Measurements from ENCODE around the gene EXOG. TPM values are rescaled to one million over a fixed set of nuclear protein-coding genes. Genes with fewer than 3 reads are reported as not detected.

The EXOG gene
- total RNA-seq, 4 donors from 2014 or later, result 1.4 to 3.9 (median 2.3) TPM

DNA sequence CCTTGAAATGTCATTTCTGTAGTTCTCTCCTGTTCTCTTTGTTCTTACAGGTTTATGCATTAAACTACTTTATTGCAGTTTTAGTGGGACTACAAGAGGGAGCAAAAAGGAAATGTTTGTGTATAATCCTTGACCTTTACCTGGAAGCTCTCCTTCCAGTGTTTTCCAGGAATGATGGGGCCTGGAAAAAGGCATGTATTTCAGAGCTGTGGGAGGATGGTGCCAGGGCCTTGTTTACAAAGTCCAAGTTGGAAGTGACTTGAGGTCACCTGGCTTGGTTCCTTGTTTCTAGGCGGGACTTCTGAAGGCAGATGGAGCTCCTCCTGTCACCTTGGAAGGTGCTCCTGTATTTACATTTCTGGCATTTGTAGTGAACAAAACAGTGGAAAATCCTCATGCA lies 27.4 kb upstream of the EXOG start:
- Histone ChIP-seq H3K27ac (no peak overlapping the region), H3K36me3 (no peaks in the 10 kb centered on the region), H3K4me1 (no peaks in the 10 kb centered on the region), H3K27me3 (no peaks in the 10 kb centered on the region), H3K9me3 (peaks cover 5% of the 10 kb centered on the region), H3K4me3 (no peak overlapping the region)
- WGBS, result 67% methylated on average over 1 of the region's 1 CpG
- TF ChIP-seq POLR2AphosphoS5 (IDR thresholded peaks at IDR 0.05) (no peak), POLR2A (IDR thresholded peaks at IDR 0.05) (no peak), EP300 (IDR thresholded peaks at IDR 0.05) (no peak)
- TF ChIP-seq, protein P1, sequence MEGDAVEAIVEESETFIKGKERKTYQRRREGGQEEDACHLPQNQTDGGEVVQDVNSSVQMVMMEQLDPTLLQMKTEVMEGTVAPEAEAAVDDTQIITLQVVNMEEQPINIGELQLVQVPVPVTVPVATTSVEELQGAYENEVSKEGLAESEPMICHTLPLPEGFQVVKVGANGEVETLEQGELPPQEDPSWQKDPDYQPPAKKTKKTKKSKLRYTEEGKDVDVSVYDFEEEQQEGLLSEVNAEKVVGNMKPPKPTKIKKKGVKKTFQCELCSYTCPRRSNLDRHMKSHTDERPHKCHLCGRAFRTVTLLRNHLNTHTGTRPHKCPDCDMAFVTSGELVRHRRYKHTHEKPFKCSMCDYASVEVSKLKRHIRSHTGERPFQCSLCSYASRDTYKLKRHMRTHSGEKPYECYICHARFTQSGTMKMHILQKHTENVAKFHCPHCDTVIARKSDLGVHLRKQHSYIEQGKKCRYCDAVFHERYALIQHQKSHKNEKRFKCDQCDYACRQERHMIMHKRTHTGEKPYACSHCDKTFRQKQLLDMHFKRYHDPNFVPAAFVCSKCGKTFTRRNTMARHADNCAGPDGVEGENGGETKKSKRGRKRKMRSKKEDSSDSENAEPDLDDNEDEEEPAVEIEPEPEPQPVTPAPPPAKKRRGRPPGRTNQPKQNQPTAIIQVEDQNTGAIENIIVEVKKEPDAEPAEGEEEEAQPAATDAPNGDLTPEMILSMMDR (IDR thresholded peaks at IDR 0.05), result no peak
- no peak for DNase-seq (ENCODE audit: low spot score in 2 of 2)

GRCh38 chr3:38469852-38470251 lies 26.3 kb upstream of the EXOG start:
- no peak overlapping the region for H3K4me3 ChIP-seq
- H3K27ac ChIP-seq, result no peak overlapping the region
- no peaks in the 10 kb centered on the region for H3K27me3 ChIP-seq
- peaks cover 5% of the 10 kb centered on the region for H3K9me3 ChIP-seq
- no peaks in the 10 kb centered on the region for H3K4me1 ChIP-seq
- 98% methylated on average over 1 of the region's 1 CpG for WGBS
- no peak for DNase-seq (ENCODE audit: low spot score in 2 of 2)
- TF ChIP-seq EP300 (IDR thresholded peaks at IDR 0.05) (no peak), POLR2AphosphoS5 (IDR thresholded peaks at IDR 0.05) (no peak), POLR2A (IDR thresholded peaks at IDR 0.05) (no peak)
- TF ChIP-seq, protein P1 (IDR thresholded peaks at IDR 0.05), result no peak
- H3K36me3 ChIP-seq, result no peaks in the 10 kb centered on the region

GRCh38 chr3:38471260-38471857 lies 24.8 kb upstream of the EXOG start:
- Histone ChIP-seq H3K9me3 (peaks cover 5% of the 10 kb centered on the region), H3K27me3 (no peaks in the 10 kb centered on the region), H3K27ac (no peak overlapping the region), H3K36me3 (no peaks in the 10 kb centered on the region), H3K4me1 (no peaks in the 10 kb centered on the region), H3K4me3 (no peak overlapping the region)
- TF ChIP-seq POLR2AphosphoS5 (IDR thresholded peaks at IDR 0.05) (no peak), POLR2A (IDR thresholded peaks at IDR 0.05) (no peak), EP300 (IDR thresholded peaks at IDR 0.05) (no peak)
- TF ChIP-seq, protein P1 (IDR thresholded peaks at IDR 0.05), result no peak
- 89% methylated on average over 3 of the region's 3 CpGs for WGBS
- DNase-seq (ENCODE audit: low spot score in 2 of 2), result no peak

DNA sequence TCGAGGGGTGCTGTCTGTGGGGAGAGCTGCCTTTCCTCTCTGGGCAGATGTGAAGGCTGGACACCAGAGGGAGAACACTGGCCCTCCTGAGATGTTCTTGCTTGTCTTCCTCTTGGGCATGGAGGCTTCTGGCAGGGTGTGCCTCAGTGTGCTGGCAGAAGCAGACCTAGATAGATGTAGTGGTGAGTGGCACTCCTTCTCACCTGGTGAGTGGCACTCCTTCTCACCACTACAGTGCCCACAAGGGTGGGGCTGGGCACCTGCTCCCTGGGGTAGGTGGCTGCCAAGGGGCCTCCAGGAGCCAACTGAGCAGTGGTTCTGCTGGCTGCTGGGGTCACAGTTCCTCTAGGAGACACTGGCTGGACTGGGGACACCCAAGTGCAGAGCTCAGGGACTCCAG lies 23.8 kb upstream of the EXOG start:
- Histone ChIP-seq H3K4me1 (no peaks in the 10 kb centered on the region), H3K9me3 (peaks cover 5% of the 10 kb centered on the region), H3K36me3 (no peaks in the 10 kb centered on the region), H3K27ac (no peak overlapping the region), H3K4me3 (no peak overlapping the region), H3K27me3 (no peaks in the 10 kb centered on the region)
- whole genome bisulfite sequencing, result no CpG with 5 or more reads among the region's 1 CpG
- no peak for DNase-seq (ENCODE audit: low spot score in 2 of 2)
- TF ChIP-seq, protein P1 (IDR thresholded peaks at IDR 0.05), result no peak
- TF ChIP-seq POLR2AphosphoS5 (IDR thresholded peaks at IDR 0.05), result no peak
- no peak for TF ChIP-seq EP300 (IDR thresholded peaks at IDR 0.05)

GRCh38 chr3:38473229-38473628 lies 22.9 kb upstream of the EXOG start:
- Histone ChIP-seq H3K4me1 (no peaks in the 10 kb centered on the region), H3K27me3 (no peaks in the 10 kb centered on the region), H3K9me3 (peaks cover 5% of the 10 kb centered on the region), H3K27ac (no peak overlapping the region), H3K36me3 (no peaks in the 10 kb centered on the region), H3K4me3 (no peak overlapping the region)
- TF ChIP-seq EP300 (IDR thresholded peaks at IDR 0.05), result no peak
- 83% methylated on average over 2 of the region's 2 CpGs for WGBS
- no peak for DNase-seq (ENCODE audit: low spot score in 2 of 2)

Measured in suprapubic skin (tissue), 4 donors.